ENCODE measurements around the gene AAR2.
A peak's percentile ranks its signal among the peaks of the same experiment; 100 is the strongest.

Gene AAR2

DNA sequence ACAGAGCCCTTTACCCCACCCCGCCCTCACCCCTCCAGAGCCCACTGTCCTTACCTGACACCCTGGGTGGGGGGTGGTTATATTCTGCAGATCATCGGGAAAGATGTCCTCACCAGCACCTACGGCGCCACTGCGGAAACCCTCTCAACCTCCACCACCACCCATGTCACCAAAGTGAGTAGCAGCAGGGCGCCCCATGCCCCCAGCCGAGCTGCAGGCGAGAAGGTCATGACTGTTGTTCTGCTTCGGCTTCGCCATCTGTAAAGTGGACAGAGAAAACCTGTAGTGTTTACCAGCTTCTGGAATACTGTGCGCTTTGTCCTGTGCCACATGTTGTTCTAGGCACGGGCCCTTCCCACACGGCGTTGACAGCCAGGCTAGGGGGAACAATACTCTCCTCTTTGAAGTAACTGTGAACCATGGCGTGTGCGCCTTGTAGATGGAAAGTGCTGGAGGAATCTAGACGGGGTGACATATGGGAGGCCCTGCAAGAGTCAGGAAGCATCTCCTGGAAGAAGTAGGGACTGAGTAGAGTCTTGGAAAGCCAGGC lies 16.5 kb upstream of the AAR2 start:
- DNase-seq = no peak

DNA sequence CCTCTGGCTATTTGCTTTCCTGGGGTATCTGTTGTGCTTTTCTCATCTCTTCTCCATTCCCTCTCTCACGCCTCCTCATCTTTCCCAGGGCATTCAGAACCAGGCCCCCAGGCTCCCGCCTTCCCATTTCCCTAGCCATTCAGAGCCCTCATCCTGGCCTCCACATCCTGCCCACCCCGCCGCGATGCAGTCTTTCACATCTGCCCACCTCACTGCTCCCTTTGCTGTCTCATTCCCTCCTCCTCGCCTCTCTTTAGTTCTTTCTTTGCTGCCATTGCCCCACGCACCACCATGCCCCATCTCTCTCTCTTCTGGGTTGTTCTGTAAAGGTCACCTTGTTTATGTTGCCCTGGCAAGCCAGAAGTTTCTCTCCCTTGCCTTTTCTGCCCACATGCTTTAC lies 10.6 kb upstream of the AAR2 start:
- DNase-seq = no peak

GRCh38 chr20:36228770-36229169 lies 7.5 kb upstream of the AAR2 start:
- no peak for DNase-seq

DNA sequence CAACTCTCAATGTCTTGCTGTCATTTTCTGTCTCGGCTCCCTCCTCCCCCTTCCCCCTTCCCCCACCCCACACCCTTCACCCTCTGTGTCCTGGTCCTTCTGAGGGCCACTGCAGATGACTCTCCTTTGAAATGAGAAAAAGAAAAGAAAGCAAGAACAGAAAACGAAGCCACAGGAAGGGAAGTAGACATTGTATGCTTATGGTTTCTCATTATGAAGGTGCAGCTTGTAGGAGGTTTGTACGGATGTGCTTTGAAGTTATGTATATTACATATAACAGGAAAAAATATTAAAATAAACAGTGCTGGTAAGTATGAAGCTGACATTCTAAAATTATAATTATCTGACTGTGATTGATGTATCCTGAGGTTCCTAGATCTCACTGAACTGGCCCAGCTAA lies 6.3 kb upstream of the AAR2 start:
- DNase-seq = no peak

- DNase-seq = no peak
These were observed 4.9 kb upstream of the AAR2 start for GRCh38 chr20:36231331-36231730.

DNA sequence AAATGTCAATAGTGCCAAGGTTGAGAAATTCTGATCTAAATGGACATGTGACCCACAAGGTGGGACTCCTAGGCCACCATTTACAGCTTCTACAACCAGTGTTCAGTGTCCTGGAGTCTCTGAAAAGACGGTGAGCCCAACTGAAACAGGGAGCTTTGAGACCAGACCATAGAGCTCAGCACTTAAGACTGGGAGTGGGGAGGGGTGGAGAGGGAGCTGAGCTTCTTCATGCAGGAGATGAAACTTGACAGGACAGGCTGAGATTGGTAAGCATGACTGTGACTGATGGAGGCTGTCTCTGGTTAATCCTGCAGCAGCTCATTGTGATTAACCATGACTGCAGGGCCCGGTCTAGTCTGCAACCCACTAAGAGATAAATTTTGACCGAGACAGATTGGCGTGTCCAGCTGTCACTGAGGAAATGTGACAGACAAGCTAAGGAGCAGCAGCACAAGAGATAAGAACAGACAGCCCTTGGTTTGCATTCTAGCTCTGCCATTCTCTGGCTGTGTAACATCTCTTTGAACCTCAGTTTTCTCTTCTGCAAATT lies 1.4 kb upstream of the AAR2 start:
- DNase-seq = peak; percentile 97

DNA sequence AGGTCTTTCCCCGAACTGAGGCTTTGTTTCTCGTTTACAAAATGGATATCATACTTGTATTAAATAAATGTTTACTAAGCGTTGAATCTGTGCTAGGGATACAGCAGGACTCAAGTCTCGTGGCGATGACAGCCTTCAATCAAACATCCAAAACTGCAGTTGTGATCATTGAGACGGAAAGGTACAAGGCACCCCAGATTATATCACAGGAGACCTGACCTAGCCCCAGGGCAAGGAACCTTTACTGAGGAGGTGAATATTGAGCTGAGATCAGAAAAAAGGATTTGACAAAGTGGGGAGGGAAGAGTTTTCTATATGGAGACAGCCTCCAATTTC lies 476 bp downstream of the AAR2 start:
- no peak for DNase-seq

DNA sequence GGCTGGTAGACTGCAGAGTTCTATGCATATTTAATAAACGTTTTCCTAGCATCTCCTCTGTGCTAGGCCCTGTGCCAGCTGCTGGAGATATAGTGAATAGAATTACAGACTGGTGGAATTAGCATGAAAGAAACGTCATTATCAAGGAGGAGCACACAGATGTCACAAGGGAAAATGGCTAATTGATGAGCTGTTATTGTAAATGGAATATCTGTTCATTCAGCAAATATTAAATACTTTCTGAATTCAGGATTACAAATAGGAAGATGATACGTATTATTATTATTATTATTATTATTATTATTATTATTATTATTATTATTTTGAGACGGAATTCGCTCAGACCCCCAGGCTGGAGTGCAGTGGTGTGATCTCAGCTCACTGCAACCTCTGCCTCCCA lies 1.2 kb downstream of the AAR2 start:
- DNase-seq = no peak

DNA sequence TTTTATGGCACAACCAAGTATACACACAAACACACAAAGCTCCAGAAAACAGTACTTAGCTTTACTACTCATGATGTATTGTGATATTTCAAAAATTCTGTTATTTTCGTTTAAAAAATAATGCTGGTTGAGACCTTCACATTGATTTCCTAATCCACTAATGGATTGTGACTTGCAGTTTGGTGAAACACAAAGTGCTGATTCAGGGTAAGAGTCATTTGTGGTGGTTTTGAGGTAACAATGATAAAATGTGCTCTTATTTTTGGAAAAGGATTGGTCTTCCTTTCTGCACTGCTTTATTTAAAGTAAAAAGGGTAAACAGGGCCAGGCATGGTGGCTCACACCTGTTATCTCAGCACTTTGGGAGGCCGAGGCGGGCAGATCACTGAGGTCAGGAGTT lies 1.9 kb downstream of the AAR2 start:
- DNase-seq = no peak

DNA sequence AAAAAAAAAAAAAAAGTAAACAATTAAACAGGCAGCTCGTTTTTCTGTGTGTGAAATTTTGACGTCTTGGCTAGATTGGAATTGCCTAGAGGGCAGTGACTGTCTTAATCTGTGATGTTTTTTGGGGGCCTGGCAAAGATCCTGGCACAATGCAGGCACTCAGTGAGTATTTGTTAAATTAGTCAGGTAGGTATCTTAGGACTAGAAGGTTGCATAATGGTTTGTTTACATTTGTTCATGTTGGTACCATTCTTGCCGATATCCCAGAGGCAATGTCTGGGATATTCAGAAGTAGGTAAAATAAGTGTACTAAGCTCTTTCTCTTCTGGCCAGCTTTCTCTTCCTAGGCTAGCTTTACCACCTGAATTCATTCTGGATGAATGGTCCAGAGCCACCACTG lies 2.5 kb downstream of the AAR2 start:
- no peak for DNase-seq

DNA sequence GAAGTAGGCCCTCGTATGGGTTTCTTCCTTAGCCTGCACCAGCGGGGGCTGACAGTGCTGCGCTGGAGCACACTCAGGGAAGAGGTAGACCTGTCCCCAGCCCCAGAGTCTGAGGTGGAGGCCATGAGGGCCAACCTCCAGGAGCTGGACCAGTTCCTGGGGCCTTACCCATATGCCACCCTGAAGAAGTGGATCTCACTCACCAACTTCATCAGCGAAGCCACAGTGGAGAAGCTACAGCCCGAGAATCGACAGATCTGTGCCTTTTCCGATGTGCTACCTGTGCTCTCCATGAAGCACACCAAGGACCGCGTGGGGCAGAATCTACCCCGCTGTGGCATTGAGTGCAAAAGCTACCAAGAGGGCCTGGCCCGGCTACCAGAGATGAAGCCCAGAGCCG lies 3.8 kb downstream of the AAR2 start:
- no peak for DNase-seq

DNA sequence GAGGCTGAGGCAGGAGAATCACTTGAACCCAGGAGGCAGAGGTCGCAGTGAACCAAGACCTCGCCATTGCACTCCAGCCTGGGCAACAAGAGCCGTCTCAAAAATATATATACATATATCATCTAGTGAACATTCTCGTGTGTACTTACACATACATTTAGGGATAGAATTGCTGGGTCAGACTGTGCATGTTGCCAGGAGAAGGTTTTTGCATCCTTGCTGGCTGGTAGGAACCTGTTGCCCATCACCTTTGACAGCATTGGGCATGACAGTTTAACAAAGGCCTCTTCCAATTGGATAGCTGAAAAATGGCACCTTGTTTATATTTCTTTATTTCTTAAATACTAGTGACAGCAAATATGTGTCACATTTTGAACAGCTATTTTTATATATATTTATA lies 5.4 kb downstream of the AAR2 start:
- DNase-seq = no peak

GRCh38 chr20:36243726-36244125 lies 7.4 kb downstream of the AAR2 start:
- DNase-seq = peak; percentile 23

DNA sequence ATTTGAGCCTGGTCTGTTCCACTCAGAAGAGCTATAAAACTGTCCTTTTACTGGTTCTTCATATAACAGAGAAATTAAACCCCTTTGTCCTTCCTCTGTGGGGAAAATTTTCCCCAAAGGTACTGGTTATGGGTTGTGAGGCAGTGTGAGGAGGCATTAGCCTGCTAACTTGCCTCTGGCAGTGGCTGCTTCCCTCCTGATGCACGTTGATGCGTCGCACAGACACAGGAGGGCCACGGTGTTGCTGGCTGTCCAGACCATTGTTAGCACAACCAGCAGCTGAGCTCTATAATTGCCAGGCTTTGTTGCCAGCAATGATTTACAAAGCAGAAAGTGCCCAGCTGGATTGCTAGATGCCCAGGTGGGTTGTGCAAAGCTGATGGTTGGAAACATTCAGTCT lies 10.1 kb downstream of the AAR2 start:
- no peak for DNase-seq

GRCh38 chr20:36248836-36249235 lies 12.6 kb downstream of the AAR2 start:
- peak; percentile 24 for DNase-seq

DNA sequence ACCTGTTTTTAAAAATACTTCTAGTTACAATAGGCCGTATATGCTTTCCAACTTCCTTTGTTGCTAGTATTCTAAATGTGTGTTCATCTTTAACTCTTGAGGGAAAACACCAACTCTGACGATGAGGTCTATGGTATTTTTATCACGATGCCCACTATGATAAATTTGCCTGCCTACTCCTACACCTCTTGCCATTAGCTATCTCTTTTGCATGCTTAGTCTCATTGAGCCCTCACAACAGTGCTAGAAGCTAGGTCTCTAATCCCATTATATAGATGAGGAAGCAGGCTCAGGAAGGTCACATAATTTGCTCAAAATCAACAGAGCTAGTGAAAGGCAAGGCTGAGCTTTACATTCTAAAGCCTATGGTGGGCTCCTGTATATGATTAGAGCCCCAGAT lies 13.2 kb downstream of the AAR2 start:
- peak; percentile 79 for DNase-seq

DNA sequence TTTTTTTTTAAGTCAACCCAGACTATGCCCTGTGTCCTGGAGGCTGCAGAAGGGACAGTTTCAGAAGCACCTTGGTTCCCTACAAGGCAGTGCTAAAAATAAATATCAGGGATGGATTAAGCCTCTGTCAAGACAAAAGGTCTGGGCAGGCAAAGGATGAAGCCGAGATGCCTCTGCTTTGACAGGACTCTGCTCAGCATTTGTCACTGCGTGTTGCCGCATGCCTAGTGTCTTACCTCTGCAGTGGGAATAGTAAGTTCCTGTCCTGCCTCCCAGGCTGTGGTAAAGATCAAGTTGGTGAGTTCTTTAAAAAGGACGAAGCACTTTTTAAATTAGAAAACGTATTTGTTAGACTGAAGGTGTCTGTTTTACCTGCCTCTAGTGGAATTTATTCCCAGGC lies 15.1 kb downstream of the AAR2 start:
- no peak for DNase-seq

DNA sequence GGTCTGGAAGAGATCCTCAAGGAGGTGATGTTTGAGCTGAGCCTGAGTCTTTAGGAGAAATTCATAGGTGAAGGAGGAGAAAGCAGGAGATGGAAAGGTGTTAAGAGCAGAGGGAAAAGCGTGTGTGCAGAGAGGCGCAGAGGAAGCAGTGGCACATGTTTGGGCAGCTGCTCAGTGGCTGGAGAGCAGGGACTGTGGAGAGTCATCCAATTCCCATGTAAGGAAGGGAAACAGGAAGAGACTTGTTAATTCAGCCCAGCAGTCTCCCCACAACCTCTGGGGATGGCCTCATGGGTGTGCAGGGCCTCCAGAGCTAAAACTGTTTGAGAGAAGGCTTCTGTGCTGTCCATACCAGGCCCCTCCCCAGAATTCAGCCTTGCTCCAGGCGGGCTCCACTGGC lies 16.2 kb downstream of the AAR2 start:
- no peak for DNase-seq

GRCh38 chr20:36253036-36253435 lies 16.8 kb downstream of the AAR2 start:
- DNase-seq = no peak

GRCh38 chr20:36254076-36254475 lies 17.8 kb downstream of the AAR2 start:
- DNase-seq = no peak

GRCh38 chr20:36255445-36255844 lies 19.2 kb downstream of the AAR2 start:
- no peak for DNase-seq

DNA sequence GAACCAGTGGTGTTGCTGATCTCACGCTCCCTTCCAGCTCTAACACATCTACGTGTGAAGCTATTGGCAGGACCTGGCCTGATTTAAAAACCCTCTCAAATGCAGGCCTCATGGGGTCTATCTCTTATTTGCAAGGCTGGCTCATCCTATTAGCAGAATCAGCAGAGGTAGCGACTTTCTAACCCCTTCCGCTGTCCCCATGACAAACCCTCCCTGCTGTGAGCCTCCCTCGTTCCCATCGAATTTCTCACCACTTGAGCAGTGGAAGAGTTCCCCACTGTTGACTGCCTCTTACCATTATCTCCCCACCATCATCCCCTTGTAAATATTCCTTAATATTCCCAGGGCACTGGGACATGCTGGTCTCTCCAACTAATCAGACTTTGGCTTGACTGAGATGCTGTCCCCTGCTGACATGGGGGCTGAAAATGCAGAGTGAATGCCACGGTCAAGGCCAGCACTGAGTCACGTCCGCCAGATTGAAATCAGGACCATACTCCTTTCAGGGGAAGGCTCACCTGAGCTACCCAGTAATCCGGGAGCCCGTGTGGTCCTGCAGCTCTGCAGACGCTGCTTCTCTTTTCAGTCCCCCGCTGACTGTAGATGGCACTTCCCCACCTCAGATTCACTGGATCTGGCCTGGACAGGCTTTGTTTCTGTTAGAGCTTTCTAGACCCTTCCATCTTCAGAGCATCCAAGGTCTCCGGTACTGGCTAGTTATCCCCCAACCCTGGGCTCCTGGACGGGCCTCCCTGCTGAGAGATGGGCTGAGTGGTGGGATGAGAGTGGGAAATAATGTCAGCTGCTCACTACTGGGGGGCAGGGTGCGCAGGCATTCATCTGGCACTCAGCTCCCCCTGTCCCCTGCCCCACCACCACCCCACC lies 23.1 kb downstream of the AAR2 start:
- DNase-seq = peak; percentile 81

GRCh38 chr20:36260316-36260715 lies 24.0 kb downstream of the AAR2 start:
- DNase-seq = no peak

DNA sequence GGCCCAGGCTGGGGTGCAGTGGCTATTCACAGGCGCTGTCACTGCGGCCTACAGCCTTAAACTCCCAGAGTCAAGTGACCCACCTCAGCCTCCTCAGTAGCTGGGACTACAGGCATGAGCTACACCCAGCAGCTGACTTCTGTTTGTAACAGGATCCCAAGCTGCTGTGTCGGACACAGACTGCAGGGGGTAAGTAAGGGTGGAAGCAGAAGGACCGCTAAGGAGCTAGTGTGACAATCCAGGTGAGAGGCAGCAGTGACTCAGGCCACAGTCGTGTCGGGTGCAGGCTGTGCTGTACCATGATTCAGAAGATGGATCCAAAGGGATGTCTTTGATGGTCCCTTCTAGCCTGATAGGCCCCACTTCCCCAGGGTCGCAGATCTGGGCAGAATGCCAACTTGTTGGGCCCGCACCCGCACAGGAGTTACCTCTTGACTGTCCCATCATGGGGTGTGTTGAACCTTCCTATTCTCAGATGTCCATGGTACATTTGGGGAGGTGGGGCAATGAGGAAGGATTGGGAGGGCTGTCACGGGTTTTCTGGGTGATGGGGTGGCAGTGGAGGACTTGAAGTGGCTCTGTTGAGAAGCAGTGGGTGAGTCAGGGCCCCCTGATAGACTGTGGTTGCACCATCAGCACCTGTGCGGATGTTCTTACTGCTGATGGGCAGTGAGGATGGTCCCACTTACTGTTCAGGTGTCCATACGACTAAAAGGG lies 25.3 kb downstream of the AAR2 start:
- DNase-seq = no peak
